B cell (primary cell): ENCODE results near the gene UTP25. TPM values are rescaled to one million over a fixed set of nuclear protein-coding genes. Genes with fewer than 3 reads are reported as not detected.

Source experiments
- ATAC-seq: fragments of 200-7000 bp; cut with Tn5 transposase; one replicate; pipeline ENCODE4 v1.10.0; 2021; ENCODE audit warnings: low read depth, mild to moderate bottlenecking, moderate number of reproducible peaks, moderate library complexity
- CTCF ChIA-PET: fragments of 350-600 bp; sonication (Branson Sonifier 250); formaldehyde crosslinking; loops from one replicate; lab custom pipeline; 2021; ENCODE audit warnings: antibody characterized with exemption, inconsistent platforms; lab: Charles Lee
- POLR2A ChIA-PET: fragments of 350-600 bp; sonication (Branson Sonifier 250); formaldehyde crosslinking; loops from one replicate; lab custom pipeline; 2021; ENCODE audit warnings: antibody characterized with exemption; lab: Charles Lee
- DNase-seq: peaks from one replicate; pipeline ENCODE4 v3.0.0; 2013
- H2AFZ ChIP-seq: 2 replicates; pipeline ENCODE4 v1.6.1; 2012; ENCODE audit warnings: mild to moderate bottlenecking, low read depth, low read length; ENCODE audit not compliant: insufficient read depth, poor library complexity, severe bottlenecking
- H3K27ac ChIP-seq, 2 donors: 1 replicate in 1 of 2; 2 replicates in 1 of 2; pipeline ENCODE4 v1.5.1; 2012 to 2013; ENCODE audit warnings: low read length in 2 of 2, mild to moderate bottlenecking in 2 of 2, moderate library complexity in 1 of 2
- H3K27me3 ChIP-seq, 4 experiments: fragments of 200-600 bp in 1 of 4; sonication (generic) in 1 of 4; replicated peaks in 1 of 4; 1 replicate in 2 of 4; 2 replicates in 2 of 4; pipeline versions ENCODE4 v1.6.1 to v1.7.0; 2013 to 2016; ENCODE audit warnings: low read length in 3 of 4, mild to moderate bottlenecking in 2 of 4, mixed read lengths in 1 of 4, moderate library complexity in 1 of 4; ENCODE audit not compliant: insufficient read depth in 4 of 4, control insufficient read depth in 3 of 4; ENCODE audit errors: control extremely low read depth in 1 of 4
- H3K36me3 ChIP-seq, 2 experiments: replicated peaks in 1 of 2; 1 replicate in 1 of 2; 2 replicates in 1 of 2; pipeline versions ENCODE4 v1.6.1 to v1.7.1; 2013; ENCODE audit warnings: low read length in 1 of 2; ENCODE audit not compliant: insufficient read depth in 2 of 2, control insufficient read depth in 1 of 2; ENCODE audit errors: control extremely low read depth in 1 of 2, extremely low read depth in 1 of 2
- H3K4me1 ChIP-seq, 2 donors: fragments of 200-600 bp in 1 of 2; sonication (generic) in 1 of 2; 1 replicate in 1 of 2; 2 replicates in 1 of 2; pipeline versions ENCODE4 v1.5.1 to v1.6.1; 2013 to 2017; ENCODE audit warnings: low read length in 2 of 2; ENCODE audit not compliant: control insufficient read depth in 2 of 2, insufficient read depth in 2 of 2
- H3K4me2 ChIP-seq: replicated peaks from 2 replicates; pipeline ENCODE3; 2012; ENCODE audit warnings: mild to moderate bottlenecking, low read depth, low read length; ENCODE audit not compliant: poor library complexity, severe bottlenecking
- H3K4me3 ChIP-seq, 5 experiments: fragments of 200-600 bp in 1 of 5; sonication (generic) in 1 of 5; 1 replicate in 3 of 5; 2 replicates in 2 of 5; pipeline versions ENCODE4 v1.5.1 to v1.7.0; 2011 to 2016; ENCODE audit warnings: low read length in 4 of 5, mild to moderate bottlenecking in 4 of 5, low read depth in 2 of 5, control low read depth in 1 of 5, moderate library complexity in 1 of 5; ENCODE audit not compliant: insufficient read depth in 1 of 5; ENCODE audit errors: control extremely low read depth in 1 of 5, extremely low read depth in 1 of 5
- H3K79me2 ChIP-seq: fragments of 200-600 bp; sonication (generic); one replicate; pipeline ENCODE4 v1.6.0; 2016; ENCODE audit warnings: low read length; ENCODE audit not compliant: control insufficient read depth, insufficient read depth
- H3K9ac ChIP-seq: fragments of 200-600 bp; sonication (generic); 2 replicates; pipeline ENCODE4 v1.6.1; 2017; ENCODE audit warnings: mild to moderate bottlenecking, low read length, moderate library complexity
- H3K9me3 ChIP-seq, 3 donors: one replicate each; pipeline versions ENCODE4 v1.6.1 to v1.7.1; 2013; ENCODE audit warnings: low read length in 2 of 3; ENCODE audit not compliant: control insufficient read depth in 2 of 3, insufficient read depth in 1 of 3; ENCODE audit errors: control extremely low read depth in 1 of 3
- H4K20me1 ChIP-seq: 2 replicates; pipeline ENCODE4 v1.6.0; 2012; ENCODE audit warnings: mild to moderate bottlenecking, low read length; ENCODE audit not compliant: insufficient read depth, control insufficient read depth, poor library complexity, severe bottlenecking
- H3K27ac Mint-ChIP-seq: one replicate; pipeline ENCODE4 v1.8.0; 2021; ENCODE audit warnings: mixed read lengths
- H3K27me3 Mint-ChIP-seq: one replicate; pipeline ENCODE4 v1.8.0; 2021; ENCODE audit warnings: mixed read lengths
- H3K4me1 Mint-ChIP-seq: one replicate; pipeline ENCODE4 v1.8.0; 2021; ENCODE audit warnings: mixed read lengths
- H3K4me3 Mint-ChIP-seq: one replicate; pipeline ENCODE4 v1.8.0; 2021; ENCODE audit warnings: mixed read lengths
- H3K9me3 Mint-ChIP-seq: one replicate; pipeline ENCODE4 v1.8.0; 2022; ENCODE audit warnings: mixed read lengths; ENCODE audit not compliant: insufficient read depth
- EZH2 ChIP-seq: IDR thresholded peaks from 2 replicates; pipeline ENCODE4 v1.6.1; 2012; ENCODE audit warnings: borderline replicate concordance, low read depth, mild to moderate bottlenecking, moderate library complexity, low read length; ENCODE audit not compliant: insufficient read depth, poor library complexity, severe bottlenecking
- WGBS: methylation state at CpG from one replicate; pipeline ENCODE4 v1.1.5; 2013; ENCODE audit warnings: missing lambda C conversion rate; ENCODE audit not compliant: insufficient coverage; 5-methylcytosine and 5-hydroxymethylcytosine counted together
- intact Hi-C: fragments of 100-400 bp; cut with micrococcal nuclease; formaldehyde crosslinking; loops from one replicate; pipeline ENCODE4 v1.10.0; 2022
- polyA plus RNA-seq: library from polyadenylated mRNA; depleted of rRNA; stranded (reverse); fragments of >200 nt; gene quantifications from 2 replicates; pipeline ENCODE4 v1.2.3, GENCODE V29; 2012
- total RNA-seq, 2 donors: library from RNA; stranded (reverse); fragments of 120-200 nt in 1 of 2; gene quantifications; 1 replicate in 1 of 2; 2 replicates in 1 of 2; pipeline versions ENCODE4 v1.2.3 to v1.2.4, GENCODE V29; 2013 to 2022
- TF ChIP-seq, protein P1 (sequence below): fragments of 200-600 bp; IDR thresholded peaks from one replicate; pipeline ENCODE4 v1.8.0; 2022; ENCODE audit warnings: antibody characterized with exemption, mild to moderate bottlenecking

UTP25 gene
- total and polyA plus RNA-seq, 2 donors (not counting 1 experiment from before 2014, with no cell fraction given) = 6.2 to 16.6 TPM

DNA sequence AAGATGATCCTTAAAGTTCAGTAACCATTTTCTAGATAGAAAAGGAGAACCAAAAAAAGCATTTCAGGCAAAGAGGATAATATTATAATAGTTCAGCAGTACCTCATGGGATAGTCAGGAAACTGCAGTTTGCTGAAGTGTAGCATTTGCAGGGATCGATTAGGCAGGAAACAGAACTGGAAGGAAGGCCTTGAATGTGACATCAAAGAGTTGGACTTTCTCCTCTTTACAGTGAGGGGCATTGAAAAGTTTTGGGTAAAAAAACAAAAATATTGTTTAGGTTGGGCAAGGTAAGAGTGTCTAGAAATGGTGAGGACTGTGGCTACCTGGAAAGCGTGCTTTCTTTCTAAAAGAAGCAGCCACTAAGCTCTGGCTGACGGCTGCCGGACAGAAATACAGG is 13.9 kb upstream of the UTP25 start:
- Histone ChIP-seq H3K27ac (no peak overlapping the region), H3K4me3 (no peak overlapping the region), H3K4me2 (no peak overlapping the region), H3K9me3 (no peaks in the 10 kb centered on the region), H3K9ac (no peak overlapping the region), H3K36me3 (no peaks in the 10 kb centered on the region), H2AFZ (no peak overlapping the region), H4K20me1 (no peaks in the 10 kb centered on the region), H3K79me2 (no peaks in the 10 kb centered on the region), H3K27me3 (peaks cover 0 to 3% (median 1%) of the 10 kb centered on the region in 4 experiments), H3K4me1 (no peaks in the 10 kb centered on the region)
- intact Hi-C loops = no loop called here
- H3K27me3 Mint-ChIP-seq = peaks cover 14% of the 10 kb centered on the region
- CTCF ChIA-PET = interaction anchor here (4.4 kb wide), 1 partner anchor 10 kb away, joined by 22 read pairs; no protein-coding TSS in a partner anchor
- H3K27ac Mint-ChIP-seq = no peak overlapping the region
- POLR2A ChIA-PET = no interaction called here
- no peak for DNase-seq
- no peak for ATAC-seq
- TF ChIP-seq, protein P1, sequence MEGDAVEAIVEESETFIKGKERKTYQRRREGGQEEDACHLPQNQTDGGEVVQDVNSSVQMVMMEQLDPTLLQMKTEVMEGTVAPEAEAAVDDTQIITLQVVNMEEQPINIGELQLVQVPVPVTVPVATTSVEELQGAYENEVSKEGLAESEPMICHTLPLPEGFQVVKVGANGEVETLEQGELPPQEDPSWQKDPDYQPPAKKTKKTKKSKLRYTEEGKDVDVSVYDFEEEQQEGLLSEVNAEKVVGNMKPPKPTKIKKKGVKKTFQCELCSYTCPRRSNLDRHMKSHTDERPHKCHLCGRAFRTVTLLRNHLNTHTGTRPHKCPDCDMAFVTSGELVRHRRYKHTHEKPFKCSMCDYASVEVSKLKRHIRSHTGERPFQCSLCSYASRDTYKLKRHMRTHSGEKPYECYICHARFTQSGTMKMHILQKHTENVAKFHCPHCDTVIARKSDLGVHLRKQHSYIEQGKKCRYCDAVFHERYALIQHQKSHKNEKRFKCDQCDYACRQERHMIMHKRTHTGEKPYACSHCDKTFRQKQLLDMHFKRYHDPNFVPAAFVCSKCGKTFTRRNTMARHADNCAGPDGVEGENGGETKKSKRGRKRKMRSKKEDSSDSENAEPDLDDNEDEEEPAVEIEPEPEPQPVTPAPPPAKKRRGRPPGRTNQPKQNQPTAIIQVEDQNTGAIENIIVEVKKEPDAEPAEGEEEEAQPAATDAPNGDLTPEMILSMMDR = no peak
- TF ChIP-seq EZH2 = no peak
- no peaks in the 10 kb centered on the region for H3K4me1 Mint-ChIP-seq
- no peak overlapping the region for H3K4me3 Mint-ChIP-seq
- WGBS = 56% methylated on average over 1 of the region's 4 CpGs
- no peaks in the 10 kb centered on the region for H3K9me3 Mint-ChIP-seq

DNA sequence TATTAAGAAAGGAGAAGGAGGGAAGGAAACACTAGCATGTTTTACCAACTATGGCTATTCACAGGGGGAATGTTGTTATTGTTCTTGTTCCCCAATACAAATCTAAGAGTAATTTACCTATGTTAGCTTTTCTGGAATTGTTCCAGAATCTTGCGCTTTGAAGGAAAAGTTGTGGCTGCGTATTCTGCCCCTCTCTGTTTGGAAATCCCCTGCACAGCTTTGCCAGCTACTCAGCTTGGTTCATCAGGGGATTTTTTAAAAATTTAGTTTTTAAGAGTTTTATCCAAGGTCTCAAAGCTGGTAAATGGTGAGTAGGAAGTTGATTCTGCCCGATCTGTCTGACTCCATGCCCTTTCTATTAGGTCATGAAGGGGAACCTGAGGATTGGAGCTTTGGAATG is 12.3 kb upstream of the UTP25 start:
- H3K79me2 ChIP-seq = no peaks in the 10 kb centered on the region
- ATAC-seq (no peak), DNase-seq (no peak)
- CTCF ChIA-PET = interaction anchor here (1.6 to 4.4 kb wide), 4 partner anchors 8 to 67 kb away, joined by 4 to 22 read pairs (median 6); no protein-coding TSS in a partner anchor
- H2AFZ ChIP-seq = no peak overlapping the region
- H3K9ac ChIP-seq = no peak overlapping the region
- no peak overlapping the region for H3K4me3 Mint-ChIP-seq
- no peak overlapping the region for H3K27ac Mint-ChIP-seq
- peaks cover 23% of the 10 kb centered on the region for H3K27me3 Mint-ChIP-seq
- no peaks in the 10 kb centered on the region for H4K20me1 ChIP-seq
- H3K27me3 ChIP-seq = peaks cover 0 to 6% (median 4%) of the 10 kb centered on the region in 4 experiments
- H3K4me1 Mint-ChIP-seq = no peaks in the 10 kb centered on the region
- no peaks in the 10 kb centered on the region for H3K9me3 ChIP-seq
- intact Hi-C loops = no loop called here
- H3K27ac ChIP-seq = no peak overlapping the region
- 82% methylated on average over 3 of the region's 3 CpGs for WGBS
- TF ChIP-seq, protein P1 = no peak
- TF ChIP-seq EZH2 = no peak
- POLR2A ChIA-PET = no interaction called here
- no peaks in the 10 kb centered on the region for H3K36me3 ChIP-seq
- H3K9me3 Mint-ChIP-seq = no peaks in the 10 kb centered on the region
- H3K4me1 ChIP-seq = no peaks in the 10 kb centered on the region
- no peak overlapping the region for H3K4me3 ChIP-seq
- no peak overlapping the region for H3K4me2 ChIP-seq
